AG04450 (cell line): ENCODE measurements around the gene ZNF366. TPM values are rescaled to one million over a fixed set of nuclear protein-coding genes. Genes with fewer than 3 reads are reported as not detected.
A peak's percentile ranks its signal among the peaks of the same experiment; 100 is the strongest.

ENCODE experiments used
- CTCF ChIA-PET: fragments of 300-600, 350-600 bp; formaldehyde crosslinking; extraction: SDS; loops from one replicate; lab custom pipeline; 2022; ENCODE audit warnings: antibody characterized with exemption, inconsistent platforms; lab: Charles Lee
- POLR2A ChIA-PET: fragments of 350-600 bp; formaldehyde crosslinking; extraction: SDS; loops from one replicate; lab custom pipeline; 2021; ENCODE audit warnings: antibody characterized with exemption, inconsistent platforms; lab: Yijun Ruan, JAX
- DNase-seq: peaks from one replicate; pipeline ENCODE4 v3.0.0-alpha.2; 2011; ENCODE audit warnings: low read depth, low spot score
- H3K27ac ChIP-seq: one replicate; pipeline ENCODE4 v1.5.1; 2012; ENCODE audit warnings: low read depth, low read length, control low read depth
- H3K27me3 ChIP-seq: one replicate; pipeline ENCODE4 v1.6.0; 2012; ENCODE audit warnings: low read length; ENCODE audit not compliant: control insufficient read depth, insufficient read depth
- H3K4me3 ChIP-seq: 2 replicates; pipeline ENCODE4 v1.5.1; 2011; ENCODE audit warnings: mild to moderate bottlenecking, low read depth, low read length, control low read depth
- H3K9me3 ChIP-seq: 2 replicates; pipeline ENCODE4 v1.5.1; 2012; ENCODE audit warnings: low read length; ENCODE audit not compliant: control insufficient read depth, insufficient read depth
- polyA plus RNA-seq: library from polyadenylated mRNA; depleted of rRNA; stranded (reverse); fragments of >200 nt; gene quantifications from 2 replicates; pipeline ENCODE4 v1.2.3, GENCODE V29; 2011
- TF ChIP-seq, protein P1 (sequence below): IDR thresholded peaks from 2 replicates; pipeline ENCODE4 v1.5.1; 2011; ENCODE audit warnings: low read depth, low read length, control low read depth, inconsistent platforms

ZNF366 gene
- polyA plus RNA-seq, 1 experiment: not detected

- Histone ChIP-seq H3K27ac (peak overlapping the region; percentile 59), H3K4me3 (no peak overlapping the region), H3K9me3 (no peaks in the 10 kb centered on the region), H3K27me3 (no peaks in the 10 kb centered on the region)
- TF ChIP-seq, protein P1, sequence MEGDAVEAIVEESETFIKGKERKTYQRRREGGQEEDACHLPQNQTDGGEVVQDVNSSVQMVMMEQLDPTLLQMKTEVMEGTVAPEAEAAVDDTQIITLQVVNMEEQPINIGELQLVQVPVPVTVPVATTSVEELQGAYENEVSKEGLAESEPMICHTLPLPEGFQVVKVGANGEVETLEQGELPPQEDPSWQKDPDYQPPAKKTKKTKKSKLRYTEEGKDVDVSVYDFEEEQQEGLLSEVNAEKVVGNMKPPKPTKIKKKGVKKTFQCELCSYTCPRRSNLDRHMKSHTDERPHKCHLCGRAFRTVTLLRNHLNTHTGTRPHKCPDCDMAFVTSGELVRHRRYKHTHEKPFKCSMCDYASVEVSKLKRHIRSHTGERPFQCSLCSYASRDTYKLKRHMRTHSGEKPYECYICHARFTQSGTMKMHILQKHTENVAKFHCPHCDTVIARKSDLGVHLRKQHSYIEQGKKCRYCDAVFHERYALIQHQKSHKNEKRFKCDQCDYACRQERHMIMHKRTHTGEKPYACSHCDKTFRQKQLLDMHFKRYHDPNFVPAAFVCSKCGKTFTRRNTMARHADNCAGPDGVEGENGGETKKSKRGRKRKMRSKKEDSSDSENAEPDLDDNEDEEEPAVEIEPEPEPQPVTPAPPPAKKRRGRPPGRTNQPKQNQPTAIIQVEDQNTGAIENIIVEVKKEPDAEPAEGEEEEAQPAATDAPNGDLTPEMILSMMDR: no peak
- ChIA-PET POLR2A (interaction anchor here (0.6 kb wide), 1 partner anchor 10 kb away, joined by 3 read pairs; no protein-coding TSS in a partner anchor), CTCF (no interaction called here)
- peak; percentile 80 for DNase-seq
Measured at GRCh38 chr5:72441862-72442540, 65.2 kb downstream of the ZNF366 start.

- ChIA-PET POLR2A (interaction anchor here (0.6 kb wide), 1 partner anchor 11 kb away, joined by 3 read pairs; no protein-coding TSS in a partner anchor), CTCF (no interaction called here)
- Histone ChIP-seq H3K4me3 (no peak overlapping the region), H3K27ac (peak overlapping the region; percentile 59), H3K9me3 (no peaks in the 10 kb centered on the region), H3K27me3 (no peaks in the 10 kb centered on the region)
- no peak for DNase-seq
- TF ChIP-seq, protein P1: no peak
Measured at GRCh38 chr5:72441094-72441723, 66.0 kb downstream of the ZNF366 start.

GRCh38 chr5:72440207-72440638 lies 67.0 kb downstream of the ZNF366 start:
- no peak overlapping the region for H3K27ac ChIP-seq
- ChIA-PET POLR2A (no interaction called here), CTCF (no interaction called here)
- no peaks in the 10 kb centered on the region for H3K9me3 ChIP-seq
- TF ChIP-seq, protein P1: no peak
- DNase-seq: no peak
- no peaks in the 10 kb centered on the region for H3K27me3 ChIP-seq
- H3K4me3 ChIP-seq: no peak overlapping the region

DNA sequence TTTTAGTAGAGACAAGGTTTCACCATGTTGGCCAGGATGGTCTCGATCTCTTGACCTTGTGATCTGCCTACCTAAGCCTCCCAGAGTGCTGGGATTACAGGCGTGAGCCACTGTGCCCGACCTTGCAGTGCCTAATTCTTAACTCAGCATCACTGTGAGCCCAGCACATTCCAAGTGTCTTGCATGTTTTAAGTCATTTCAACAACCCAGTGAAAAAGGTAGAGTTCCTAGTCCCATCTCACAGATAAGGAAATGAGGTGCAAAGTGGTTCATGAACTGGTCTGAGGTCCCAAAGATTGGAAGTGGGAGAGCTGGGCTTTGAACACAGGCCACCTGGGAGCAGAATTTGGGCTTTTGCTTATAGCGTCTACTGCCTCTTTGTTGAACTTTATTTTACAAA lies 68.0 kb downstream of the ZNF366 start:
- CTCF ChIA-PET: no interaction called here
- Histone ChIP-seq H3K9me3 (no peaks in the 10 kb centered on the region), H3K4me3 (no peak overlapping the region), H3K27ac (no peak overlapping the region), H3K27me3 (no peaks in the 10 kb centered on the region)
- POLR2A ChIA-PET: no interaction called here
- TF ChIP-seq, protein P1: no peak
- DNase-seq: no peak

DNA sequence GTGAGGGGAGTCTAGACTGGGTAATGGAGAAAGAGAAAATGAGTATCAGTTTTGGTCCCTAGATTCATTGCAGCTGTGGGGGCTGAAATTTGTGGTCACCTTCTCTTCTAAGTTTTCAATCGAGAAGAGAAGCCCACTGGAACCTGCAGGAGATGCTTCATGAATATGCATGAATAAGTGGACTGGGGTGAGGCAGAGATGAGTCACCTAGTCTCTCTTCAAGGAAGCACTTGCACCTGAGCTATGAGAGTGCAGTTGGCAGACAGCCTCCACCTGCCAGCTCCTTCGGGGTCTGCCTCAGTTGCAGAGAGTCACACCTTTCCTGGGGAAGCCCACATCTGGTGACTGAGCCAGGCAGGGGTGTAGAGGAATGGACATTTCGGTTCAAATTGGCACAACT lies 69.1 kb downstream of the ZNF366 start:
- POLR2A ChIA-PET: no interaction called here
- no peak overlapping the region for H3K27ac ChIP-seq
- TF ChIP-seq, protein P1: no peak
- no peaks in the 10 kb centered on the region for H3K9me3 ChIP-seq
- H3K27me3 ChIP-seq: no peaks in the 10 kb centered on the region
- H3K4me3 ChIP-seq: no peak overlapping the region
- no peak for DNase-seq
- CTCF ChIA-PET: interaction anchor here (0.6 kb wide), 2 partner anchors 48 to 380 kb away, joined by 4 read pairs; no protein-coding TSS in a partner anchor
